GM10248 (cell line): ENCODE data around the gene DNAJC1.

ENCODE experiments used
- CTCF ChIA-PET: fragments of 300-600 bp; sonication (Branson Sonifier 250); formaldehyde crosslinking; extraction: SDS; loops from one replicate; lab custom pipeline; 2021; ENCODE audit warnings: antibody characterized with exemption; lab: Yijun Ruan, JAX
- POLR2A ChIA-PET: fragments of 350-650 bp; sonication (Branson Sonifier 250); formaldehyde crosslinking; extraction: SDS; loops from one replicate; lab custom pipeline; 2020; ENCODE audit warnings: antibody characterized with exemption; lab: Yijun Ruan, JAX
- DNase-seq: peaks from one replicate; pipeline ENCODE4 v3.0.0; 2012; ENCODE audit errors: extremely low spot score
- CTCF ChIP-seq: IDR thresholded peaks from 2 replicates; pipeline ENCODE4 v1.5.1; 2012; ENCODE audit warnings: mild to moderate bottlenecking, low read depth; ENCODE audit errors: extremely low read depth, missing control alignments, control extremely low read depth

DNAJC1 gene

GRCh38 chr10:21759232-21759631, 244.3 kb downstream of the DNAJC1 start:
- no peak for TF ChIP-seq CTCF
- ChIA-PET POLR2A (no interaction called here), CTCF (interaction anchor here (1.0 to 2.6 kb wide), 4 partner anchors 12 to 47 kb away, joined by 3 to 7 read pairs (median 4); no protein-coding TSS in a partner anchor)
- DNase-seq, result no peak

DNA sequence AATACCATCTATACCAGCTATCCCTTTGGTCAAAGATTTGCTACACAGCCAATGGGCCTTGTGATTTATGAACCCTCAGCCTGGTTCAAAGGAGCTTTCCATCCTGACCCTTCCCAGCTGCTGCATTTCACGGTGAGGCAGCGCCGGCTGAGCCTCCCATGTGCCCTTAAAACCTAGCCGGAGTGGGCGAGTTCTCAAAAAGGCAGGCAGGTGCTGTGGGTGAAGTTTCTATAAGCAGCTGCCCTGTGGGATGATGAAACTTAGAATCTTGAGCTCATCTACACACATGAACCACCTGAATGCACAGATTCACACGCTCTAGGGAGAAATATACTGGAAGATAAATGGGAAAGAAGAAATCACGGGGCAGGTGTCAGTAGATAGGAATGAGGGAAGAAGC, 244.8 kb downstream of the DNAJC1 start:
- POLR2A ChIA-PET, result no interaction called here
- TF ChIP-seq CTCF, result no peak
- DNase-seq, result no peak
- CTCF ChIA-PET, result interaction anchor here (1.0 to 2.6 kb wide), 5 partner anchors 11 to 273 kb away, joined by 3 to 7 read pairs (median 3); no protein-coding TSS in a partner anchor

GRCh38 chr10:21758239-21758638, 245.3 kb downstream of the DNAJC1 start:
- DNase-seq, result no peak
- no peak for TF ChIP-seq CTCF
- POLR2A ChIA-PET, result no interaction called here
- CTCF ChIA-PET, result interaction anchor here (1.0 to 2.6 kb wide), 4 partner anchors 11 to 272 kb away, joined by 3 to 7 read pairs (median 4); no protein-coding TSS in a partner anchor

- no peak for DNase-seq
- TF ChIP-seq CTCF, result no peak
- POLR2A ChIA-PET, result no interaction called here
- CTCF ChIA-PET, result interaction anchor here (0.9 to 2.6 kb wide), 5 partner anchors 10 to 272 kb away, joined by 3 to 7 read pairs (median 4); no protein-coding TSS in a partner anchor
Measured at GRCh38 chr10:21757185-21757901, 246.2 kb downstream of the DNAJC1 start.

- CTCF ChIA-PET, result interaction anchor here (1.8 kb wide), 1 partner anchor 27 kb away, joined by 4 read pairs; no protein-coding TSS in a partner anchor
- DNase-seq, result no peak
- POLR2A ChIA-PET, result no interaction called here
- TF ChIP-seq CTCF, result no peak
Measured at GRCh38 chr10:21756707-21757106, 246.8 kb downstream of the DNAJC1 start.

DNA sequence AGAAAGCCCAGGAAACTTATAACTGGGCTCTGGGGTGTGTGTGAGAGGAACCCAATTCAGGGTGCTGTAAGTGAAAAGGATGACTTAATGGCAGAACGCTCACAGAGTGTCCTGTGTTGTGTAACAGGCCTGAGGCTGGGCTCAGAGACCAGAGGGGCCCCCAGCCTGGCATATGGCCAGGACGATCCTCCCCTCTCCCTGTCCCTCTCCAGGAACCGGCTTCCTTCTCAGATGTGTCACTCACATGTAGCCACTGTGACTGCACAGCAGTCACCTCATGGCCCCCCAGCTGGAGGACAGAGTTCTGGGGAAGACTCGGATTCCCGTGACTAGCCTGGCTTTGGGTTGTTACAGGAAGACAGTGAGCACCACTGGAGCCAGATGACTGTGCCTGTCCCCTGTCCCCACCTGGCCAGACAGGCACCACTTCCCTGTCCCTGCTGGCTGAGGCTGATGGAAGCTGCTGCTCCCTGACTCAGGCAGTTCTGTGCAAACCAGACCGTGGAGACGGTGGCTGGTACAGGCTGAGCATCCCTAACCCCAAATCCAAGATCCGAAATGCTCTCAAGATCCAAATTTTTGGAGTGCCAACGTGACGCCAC, 249.0 kb downstream of the DNAJC1 start:
- CTCF ChIA-PET, result no interaction called here
- DNase-seq, result no peak
- POLR2A ChIA-PET, result no interaction called here
- no peak for TF ChIP-seq CTCF
